Daoy (cell line): ENCODE measurements around the gene ADAM11. TPM values are rescaled to one million over a fixed set of nuclear protein-coding genes. Genes with fewer than 3 reads are reported as not detected.
"Not testable (repeated sequence)": the region's sequence is repeated elsewhere in the genome, so short reads cannot be mapped to it uniquely, and the experiment has no call there.

Source experiments
- DNase-seq: peaks from one replicate; pipeline ENCODE4 v3.0.0-alpha.2; 2015; ENCODE audit warnings: low read depth
- total RNA-seq: library from RNA; depleted of rRNA; stranded (reverse); fragments of >200 nt; shearing (Covaris generic); gene quantifications from 2 replicates; pipeline ENCODE4 v1.2.3, GENCODE V29; 2014

Gene ADAM11
- total RNA-seq, 1 experiment from 2014 or later = 0.17 TPM

DNA sequence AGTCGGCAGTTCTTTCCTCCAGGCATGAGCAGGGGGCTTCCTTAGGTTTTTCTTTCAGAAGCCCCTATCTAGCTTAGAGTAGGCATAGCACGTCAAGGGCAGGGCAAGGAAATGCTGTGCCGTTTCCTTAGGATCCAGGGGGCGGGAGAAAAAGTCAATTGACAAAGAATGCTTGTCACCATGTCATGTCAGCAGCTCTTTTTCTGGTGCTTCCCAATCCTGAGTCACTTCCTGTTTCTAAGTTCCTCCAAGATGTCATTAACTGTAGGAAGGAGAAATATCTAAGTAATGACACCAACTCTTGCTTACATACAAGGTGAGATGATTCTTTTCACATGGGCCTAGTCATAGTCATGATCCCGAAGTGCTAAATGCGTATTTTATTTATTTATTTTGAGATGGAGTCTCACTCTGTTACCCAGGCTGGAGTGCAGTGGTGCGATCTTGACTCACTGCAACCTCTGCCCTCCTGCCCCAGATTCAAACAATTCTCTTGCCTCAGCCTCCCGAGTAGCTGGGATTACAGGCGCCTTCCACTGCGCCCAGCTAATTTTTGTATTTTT is 36.1 kb downstream of the ADAM11 start:
- DNase-seq = peak; percentile 93

DNA sequence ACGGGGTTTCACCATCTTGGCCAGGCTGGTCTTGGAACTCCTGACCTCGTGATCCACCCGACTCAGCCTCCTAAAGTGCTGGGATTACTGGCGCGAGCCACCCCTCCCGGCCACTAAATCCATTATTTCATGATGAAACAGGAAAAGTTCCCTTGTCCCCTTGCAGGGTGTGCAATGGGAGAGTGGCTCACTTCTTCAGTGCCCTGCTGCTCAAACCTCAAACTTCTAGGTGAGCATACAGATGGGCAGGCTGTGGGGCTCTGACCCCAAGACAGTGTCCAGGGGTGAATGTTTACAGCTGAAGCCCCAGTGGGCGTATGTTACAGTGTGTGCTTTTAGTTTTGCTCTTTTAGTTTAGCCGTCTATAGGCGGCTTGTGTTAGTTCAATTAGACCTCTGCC is 36.6 kb downstream of the ADAM11 start:
- DNase-seq = no peak

DNA sequence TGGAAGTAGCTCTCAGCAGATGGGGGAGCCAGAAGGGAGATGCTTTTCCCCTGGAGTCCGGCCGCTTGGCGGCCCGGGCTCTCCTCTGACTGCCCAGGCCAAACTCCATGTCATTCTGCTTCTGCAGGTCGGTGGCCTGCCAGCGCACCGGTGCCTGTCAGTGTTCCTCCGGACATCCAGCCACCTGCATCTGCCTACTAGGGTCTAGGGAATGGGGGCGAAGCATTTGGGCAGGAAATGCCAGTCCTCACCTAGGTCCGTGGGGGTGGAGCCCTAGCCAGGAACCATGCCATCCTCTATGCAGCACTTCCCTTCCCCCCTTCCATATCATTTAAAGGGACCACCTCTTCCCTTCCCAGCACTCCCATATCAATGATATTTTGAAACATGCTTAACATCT is 37.1 kb downstream of the ADAM11 start:
- no peak for DNase-seq

DNA sequence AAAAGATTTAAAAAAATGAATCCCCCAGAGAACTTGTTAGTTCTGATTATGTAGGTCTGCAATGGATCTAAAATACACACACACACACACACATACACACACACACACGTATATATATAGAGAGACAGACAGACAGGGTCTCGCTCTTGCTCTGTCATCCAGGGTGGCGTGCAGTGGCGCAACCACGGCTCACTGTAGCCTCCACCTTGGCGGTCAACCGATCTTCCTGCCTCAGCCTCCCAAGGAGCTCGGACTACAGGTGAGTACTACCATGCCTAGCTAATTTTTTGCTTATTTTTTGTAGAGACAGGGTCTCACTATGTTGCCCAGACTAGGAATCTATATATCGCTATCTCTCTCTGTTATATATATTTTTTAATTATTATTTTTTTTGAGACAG is 37.9 kb downstream of the ADAM11 start:
- no peak for DNase-seq

DNA sequence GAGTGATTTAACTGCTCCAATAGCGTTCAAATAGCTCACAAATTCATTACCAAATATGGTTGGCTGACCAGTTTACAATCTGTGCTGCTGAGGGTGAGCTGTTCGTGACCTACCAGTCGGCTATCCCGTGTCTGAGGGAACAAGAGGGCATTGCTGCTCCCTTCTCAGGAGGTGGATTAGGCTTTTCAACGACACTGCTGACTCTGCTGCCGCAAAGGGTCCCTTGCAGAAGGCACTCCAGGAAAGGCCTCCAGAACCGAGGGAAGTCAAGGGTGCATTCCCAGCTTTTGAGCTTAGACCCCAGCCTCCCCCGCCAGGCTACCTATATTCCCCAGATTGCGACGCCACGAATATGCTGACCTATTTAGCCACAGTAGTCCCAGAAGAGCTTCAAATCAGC is 39.0 kb downstream of the ADAM11 start:
- no peak for DNase-seq

DNA sequence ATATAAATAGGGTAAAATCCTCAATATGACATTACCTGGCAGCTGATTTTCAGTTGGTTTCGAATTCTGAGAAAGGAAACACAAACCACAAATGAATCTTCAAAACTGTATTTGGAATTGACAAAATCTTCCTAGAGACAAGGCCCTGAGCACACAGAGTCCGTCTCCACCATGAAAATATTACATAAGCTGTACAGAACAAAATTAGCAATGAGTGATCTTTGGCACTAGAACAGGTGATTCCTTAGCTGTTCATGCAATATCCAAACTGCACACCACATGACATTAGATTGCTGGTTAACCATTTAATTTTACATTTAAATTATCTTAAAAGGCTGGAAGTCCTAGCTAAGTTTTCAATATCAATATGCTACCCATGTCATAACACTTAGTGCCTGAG is 39.6 kb downstream of the ADAM11 start:
- DNase-seq = no peak

DNA sequence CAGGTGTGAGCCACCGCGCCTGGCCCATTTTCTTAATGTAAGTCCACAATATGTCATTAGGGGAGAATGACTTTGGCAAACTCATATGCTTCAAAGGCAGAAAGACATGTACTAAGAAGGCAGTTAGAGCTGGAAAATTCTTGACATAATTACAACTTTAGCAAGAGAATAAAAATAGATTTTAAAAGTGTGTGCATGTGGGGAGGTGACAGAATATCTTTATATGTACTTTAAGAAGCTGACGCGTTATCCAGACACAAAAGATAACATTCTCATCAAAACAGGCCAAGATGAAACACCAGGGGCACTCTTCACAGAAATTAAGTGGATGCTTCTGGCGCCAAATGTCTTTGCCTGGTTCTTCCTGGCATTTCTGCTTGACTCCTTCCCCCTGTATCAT is 43.1 kb downstream of the ADAM11 start:
- no peak for DNase-seq

DNA sequence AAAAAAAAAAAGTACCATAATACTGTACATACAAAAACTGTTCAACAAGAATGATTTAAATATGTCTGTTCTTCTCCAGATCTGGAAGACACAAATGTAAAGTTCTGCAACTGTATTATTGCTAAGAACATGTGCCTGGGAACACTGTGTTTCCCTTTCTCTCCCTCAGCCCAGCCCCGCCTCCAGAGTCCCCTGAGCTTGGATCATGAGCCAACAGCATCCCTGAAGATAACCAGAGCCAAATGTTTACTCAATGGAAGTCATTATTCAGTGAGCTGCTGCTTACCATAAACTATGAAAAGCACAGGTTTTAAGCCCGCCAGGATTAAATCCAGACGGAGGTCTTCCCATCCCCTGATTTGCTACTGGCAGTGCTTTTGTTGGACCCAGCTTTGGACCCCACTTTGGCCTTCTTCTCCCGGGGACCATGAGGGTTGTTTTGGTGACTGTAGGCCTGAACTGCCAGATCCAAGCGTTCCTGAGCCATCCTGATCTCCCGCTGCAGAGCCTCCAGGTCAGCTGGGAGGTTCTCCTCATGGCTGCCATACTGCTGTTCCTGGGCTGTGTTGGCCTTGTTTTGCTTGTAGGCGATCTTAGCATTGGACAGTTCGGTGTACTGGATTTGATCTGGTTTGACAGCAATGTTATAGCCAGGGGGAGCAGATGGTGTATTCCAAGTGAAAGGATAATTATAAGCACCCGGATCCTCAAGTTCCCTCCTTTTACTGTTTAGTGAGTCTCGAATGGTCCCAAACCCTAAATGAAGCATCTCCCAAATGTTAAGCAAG is 45.7 kb downstream of the ADAM11 start:
- DNase-seq = no peak

DNA sequence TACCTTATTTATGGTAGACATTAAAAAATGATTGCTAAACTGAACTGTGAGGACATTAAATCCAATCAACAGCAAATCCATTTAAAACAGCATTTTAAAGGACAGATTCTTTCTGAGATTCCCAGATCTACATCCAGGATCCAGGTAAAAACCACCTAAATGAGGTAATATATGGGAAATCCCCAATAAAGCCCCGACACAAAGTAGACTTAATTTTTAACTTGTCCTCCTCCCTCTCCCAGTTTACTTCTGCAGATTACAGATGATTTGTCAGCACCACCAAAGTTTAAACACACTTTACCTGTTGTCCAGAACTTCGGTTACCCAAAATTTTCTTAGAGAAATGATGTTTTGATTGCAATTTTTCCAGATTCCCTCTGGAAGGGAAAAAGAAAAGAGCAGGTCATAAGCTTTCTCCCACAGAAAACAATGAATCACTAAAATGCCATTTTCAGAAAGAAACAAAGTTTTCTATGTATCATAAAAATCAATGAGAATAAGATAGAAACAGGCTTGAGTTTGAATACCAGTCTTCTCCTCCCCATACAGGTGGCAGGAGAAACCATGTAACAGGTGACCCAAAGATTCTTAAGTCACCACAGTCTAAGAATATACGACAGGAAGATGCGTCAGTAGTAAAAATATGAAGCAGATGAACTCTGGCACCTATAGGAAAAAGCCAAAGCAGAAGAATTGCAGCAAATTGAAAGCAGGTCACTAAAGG is 48.5 kb downstream of the ADAM11 start:
- DNase-seq = no peak

DNA sequence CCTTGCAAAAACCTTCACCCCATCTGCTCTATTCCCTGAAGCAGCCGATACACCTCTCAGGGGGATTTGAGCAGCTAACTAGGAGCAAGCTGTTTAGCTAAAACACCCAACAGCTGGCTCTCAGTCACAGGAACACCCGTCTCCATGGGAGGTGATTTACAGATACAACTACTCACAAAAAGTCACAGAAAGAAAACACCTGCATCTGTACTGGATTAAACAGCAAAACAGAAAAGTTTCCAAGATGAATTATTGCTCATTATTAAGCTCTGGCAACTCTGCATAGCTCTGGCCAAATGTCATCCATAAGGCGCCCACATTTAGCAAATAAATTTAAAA is 49.0 kb downstream of the ADAM11 start:
- no peak for DNase-seq

DNA sequence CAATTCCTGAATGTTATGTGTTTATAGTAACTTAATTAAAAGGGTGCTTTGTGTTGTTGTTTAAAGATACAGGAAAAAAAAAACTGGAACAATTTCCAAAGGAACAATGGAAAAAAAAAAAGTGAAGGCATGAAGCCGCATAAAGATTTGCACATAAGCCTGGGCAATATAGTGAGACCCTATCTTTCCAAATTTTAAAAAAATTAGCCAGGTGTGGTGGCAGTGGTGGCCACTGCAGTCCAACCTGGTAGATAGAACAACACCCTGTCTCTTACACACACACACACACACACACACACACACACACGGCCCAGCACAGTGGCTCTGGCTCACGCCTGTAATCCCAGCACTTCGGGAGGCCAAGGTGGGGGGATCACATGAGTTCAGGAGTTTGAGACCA is 49.4 kb downstream of the ADAM11 start:
- no peak for DNase-seq

DNA sequence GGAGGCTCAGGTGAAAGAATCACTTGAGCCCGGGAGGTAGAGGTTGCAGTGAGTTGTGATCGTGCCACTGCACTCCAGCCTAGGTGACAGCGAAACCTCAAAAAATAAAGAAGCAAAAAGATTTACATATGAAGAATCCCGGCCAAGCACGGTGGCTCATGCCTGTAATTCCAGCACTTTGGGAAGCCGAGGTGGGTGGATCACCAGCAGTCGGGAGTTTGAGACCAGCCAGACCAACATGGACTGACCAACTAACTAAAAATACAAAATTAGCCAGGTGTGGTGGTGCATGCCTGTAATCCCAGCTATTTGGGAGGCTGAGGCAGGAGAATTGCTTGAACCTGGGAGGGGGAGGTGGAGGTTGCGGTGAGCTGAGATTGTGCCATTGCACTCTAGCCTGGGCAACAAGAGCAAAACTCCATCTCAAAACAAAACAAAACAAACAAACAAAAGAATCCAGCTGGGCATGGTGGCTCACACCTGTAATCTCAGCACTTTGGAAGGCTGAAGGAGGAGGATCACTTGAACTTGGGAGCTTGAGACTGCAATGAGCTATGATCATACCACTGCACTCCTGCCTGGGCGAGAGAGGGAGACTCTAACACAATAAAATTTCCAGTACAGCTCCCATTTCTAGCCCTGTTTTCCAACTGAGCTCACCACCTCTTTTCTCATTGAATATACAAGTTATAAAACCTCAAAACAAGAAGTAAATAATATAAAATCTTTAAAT is 50.0 kb downstream of the ADAM11 start:
- DNase-seq = not testable (repeated sequence)

DNA sequence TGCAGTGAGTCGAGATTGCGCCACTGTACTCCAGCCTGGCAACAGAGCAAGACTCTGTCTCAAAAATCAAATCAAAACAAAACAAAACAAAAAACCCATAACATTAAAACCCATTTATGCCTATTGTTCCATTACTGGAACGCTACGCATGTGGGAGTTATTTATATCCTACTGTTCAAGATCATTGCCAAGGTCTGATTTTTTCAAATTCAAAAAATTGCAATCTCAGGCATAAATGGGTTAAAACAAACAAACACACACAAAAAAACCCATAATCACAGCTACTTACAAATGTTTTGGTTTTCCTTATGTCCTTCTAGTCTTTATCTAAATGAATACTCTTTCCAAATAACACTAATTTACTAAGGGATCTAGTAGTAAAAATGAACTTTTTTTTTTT is 53.5 kb downstream of the ADAM11 start:
- no peak for DNase-seq

DNA sequence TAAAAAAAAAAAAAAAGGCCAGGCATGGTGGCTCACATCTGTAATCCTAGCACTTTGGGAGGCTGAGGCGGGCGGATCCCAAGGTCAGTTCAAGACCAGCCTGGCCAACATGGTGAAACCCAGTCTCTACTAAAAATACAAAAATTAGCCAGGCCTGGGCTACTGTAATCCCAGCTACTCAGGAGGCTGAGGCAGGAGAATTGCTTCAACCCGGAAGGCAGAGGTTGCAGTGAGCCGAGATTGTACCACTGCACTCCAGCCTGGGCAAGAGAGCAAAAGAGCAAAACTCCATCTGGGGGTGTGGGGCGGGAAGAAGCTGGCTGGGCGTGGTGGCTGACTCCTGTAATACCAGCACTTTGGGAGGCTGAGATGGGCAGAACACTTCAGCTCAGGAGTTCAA is 59.7 kb downstream of the ADAM11 start:
- DNase-seq = not testable (repeated sequence)

DNA sequence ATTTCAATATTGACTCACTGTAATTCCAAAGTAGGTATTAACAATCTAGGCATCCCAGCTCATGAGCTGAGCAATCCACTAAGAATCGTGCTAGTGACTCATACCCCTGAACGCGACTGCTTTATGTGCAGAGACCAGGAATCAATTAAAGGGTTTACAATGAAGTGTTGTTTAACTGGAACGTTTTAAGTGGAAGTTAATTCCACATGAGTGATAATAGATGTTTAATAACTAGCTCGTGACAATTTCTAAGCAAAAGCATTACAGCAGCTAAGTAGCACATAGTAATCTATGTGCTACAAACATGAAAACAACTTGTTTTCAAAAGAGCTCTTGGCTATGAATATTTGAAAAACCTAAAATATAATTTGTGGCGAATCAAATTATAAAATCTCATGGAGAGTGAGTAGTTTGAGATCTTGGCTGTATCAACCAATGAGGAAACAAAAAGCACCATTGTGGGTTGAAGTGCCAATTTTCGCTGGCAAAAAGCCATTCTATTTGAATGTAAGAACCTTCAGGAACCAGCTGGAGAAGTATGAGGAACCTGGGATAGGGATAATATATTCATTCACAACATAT is 61.9 kb downstream of the ADAM11 start:
- DNase-seq = peak; percentile 88

DNA sequence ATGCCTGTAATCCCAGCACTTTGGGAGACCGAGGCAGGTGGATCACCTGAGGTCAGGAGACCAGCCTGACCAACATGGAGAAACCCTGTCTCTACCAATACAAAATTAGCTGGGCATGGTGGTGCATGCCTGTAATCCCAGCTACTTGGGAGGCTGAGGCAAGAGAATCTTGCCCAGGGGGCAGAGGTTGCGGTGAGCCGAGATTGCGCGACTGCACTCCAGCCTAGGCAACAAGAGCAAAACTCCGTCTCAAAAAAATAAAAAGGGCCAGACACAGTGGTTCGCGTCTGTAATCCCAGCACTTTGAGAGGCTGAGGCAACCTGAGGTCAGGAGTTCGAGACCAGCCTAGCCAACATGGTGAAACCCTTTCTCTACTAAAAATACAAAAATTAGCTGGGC is 66.4 kb downstream of the ADAM11 start:
- not testable (repeated sequence) for DNase-seq

DNA sequence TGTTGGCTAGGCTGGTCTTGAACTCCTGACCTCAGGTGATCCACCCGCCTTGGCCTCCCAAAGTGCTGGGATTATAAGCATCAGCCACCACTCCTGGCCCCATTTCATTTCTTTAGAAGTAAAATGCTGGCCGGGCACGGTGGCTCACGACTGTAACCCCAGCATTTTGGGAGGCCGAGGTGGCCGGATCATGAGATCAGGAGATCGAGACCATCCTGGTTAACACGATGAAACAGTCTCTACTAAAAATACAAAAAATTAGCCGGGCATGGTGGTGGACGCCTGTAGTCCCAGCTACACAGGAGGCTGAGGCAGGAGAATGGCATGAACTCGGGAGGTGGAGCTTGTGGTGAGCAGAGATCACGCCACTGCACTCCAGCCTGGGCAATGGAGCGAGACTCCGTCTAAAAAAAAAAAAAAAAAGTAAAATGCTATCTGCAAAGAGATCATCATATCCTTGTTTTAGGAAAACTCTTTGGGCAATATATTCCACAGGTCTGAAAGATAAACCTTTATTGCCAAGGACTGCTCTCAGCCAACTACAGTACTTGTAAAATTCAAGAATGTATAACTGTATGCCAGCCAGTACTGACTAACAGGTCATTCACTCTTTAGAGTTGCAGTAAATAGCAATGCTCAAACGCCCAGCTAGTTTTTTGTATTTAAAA is 67.5 kb downstream of the ADAM11 start:
- DNase-seq = no peak

DNA sequence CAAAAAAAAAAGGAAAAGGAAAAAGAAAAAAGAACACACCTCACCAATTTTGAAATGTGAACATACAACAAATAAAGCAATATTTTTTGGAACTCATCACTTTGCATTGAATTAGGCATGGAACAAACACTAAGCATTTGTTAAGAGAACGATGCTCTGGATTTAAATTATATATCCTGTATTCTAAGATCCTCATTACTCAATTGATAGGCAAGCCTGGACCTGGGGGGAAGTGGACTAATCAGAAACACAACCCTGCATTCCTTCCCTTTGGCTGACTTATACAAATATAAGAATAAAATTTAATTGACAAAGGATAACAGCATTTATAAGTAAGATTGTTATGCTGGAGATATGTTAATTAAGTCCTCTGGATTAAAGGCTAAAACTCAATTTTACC is 69.1 kb downstream of the ADAM11 start:
- DNase-seq = no peak

DNA sequence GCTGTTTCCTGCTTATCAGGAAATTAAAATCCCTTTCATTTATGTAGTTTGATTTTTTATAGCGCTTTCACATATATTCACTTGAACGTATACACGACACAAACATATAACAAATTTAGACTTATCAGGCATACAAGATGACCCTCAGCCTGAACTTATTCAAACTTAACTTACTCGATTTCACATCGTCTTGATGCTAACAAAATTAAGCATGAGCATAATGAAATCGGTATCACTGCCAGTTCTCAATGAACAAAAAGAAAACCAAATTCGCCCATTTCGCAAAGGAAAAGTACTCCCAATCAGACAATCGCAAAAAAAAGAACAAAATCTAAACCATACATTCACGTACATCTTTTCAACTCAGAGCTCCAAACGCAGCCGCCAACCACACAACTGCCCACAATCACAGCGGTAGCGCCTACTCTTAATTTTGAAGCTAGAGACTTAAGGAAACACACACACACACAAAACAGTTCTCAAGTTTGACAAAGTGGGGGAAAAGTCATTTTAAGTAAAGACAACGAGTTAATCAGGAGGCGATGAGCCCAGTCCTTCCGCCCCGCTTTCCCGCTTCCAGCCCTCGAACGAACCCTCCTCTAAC is 70.2 kb downstream of the ADAM11 start:
- no peak for DNase-seq

DNA sequence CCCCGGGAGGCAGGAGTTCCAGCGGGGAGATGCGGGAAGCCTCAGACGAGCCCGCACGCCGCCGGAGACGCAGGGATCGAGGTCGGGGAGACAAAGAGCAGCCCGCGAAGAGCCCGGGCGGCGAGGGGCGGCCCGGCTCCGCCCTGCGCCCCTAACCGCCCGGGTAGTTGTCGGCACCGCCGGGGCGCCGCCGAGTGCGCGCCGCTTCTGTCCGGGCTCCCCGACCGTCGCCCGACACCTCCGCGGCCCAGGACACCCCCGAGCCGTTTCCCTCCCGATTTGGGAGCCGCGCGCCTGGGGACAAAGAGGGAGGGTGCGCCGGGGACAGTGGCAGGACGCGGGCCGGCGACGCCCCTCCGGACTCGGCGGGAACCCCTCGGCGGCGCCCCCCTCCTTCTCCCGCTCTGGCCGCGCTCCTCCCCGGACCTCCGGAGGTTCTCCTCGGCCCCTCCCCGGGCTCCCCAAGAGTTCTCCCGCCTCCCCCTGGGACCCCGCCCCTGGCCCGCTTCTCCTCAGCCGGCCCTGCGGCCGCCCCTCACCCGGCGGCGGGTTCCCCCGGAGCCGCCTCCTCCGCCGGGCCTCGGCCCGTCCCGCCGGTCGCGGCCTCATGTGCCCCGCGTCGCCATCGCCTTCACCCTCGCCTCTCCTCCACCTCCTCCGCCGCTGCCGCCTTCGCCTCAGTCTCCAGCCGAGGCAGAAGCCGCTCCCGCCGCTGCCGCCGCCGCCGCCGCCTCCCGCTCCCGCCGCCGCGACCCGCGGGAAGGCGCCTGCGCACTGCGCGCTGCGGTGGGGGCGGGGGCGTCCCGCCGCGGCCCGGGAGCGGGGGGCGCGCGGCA is 71.0 kb downstream of the ADAM11 start, which contains the start of gene GJC1:
GJC1 (minus strand) TSS at position 765 of the 836 bp plus-strand sequence. CDS start 24,470 bp downstream, outside the sequence.
- peak; percentile 69 for DNase-seq
